Measurements from ENCODE around the gene LBX2.
"Not testable (repeated sequence)": the region's sequence is repeated elsewhere in the genome, so short reads cannot be mapped to it uniquely, and the experiment has no call there.

LBX2 gene

GRCh38 chr2:74474899-74475298 is 24.5 kb downstream of the LBX2 start:
- in situ Hi-C loops (cut with MboI; ENCODE audit: low sequenced_read_pairs, unreplicated experiment) = loop anchor here (25.0 kb wide), 1 partner anchor 387 kb away; no protein-coding TSS in a partner anchor
- TF ChIP-seq CTCF (IDR thresholded peaks at IDR 0.05; ENCODE audit: borderline replicate concordance, control extremely low read depth, extremely low read depth, insufficient read depth, missing control alignments) = peak; percentile 28
- peak; percentile 11 for DNase-seq (ENCODE audit: low spot score)

- TF ChIP-seq CTCF (IDR thresholded peaks at IDR 0.05; ENCODE audit: borderline replicate concordance, control extremely low read depth, extremely low read depth, insufficient read depth, missing control alignments) = no peak
- peak; percentile 8 for DNase-seq (ENCODE audit: low spot score)
- in situ Hi-C loops (cut with MboI; ENCODE audit: low sequenced_read_pairs, unreplicated experiment) = no loop called here
Observed at GRCh38 chr2:74474481-74474880, 24.9 kb downstream of the LBX2 start.

GRCh38 chr2:74472945-74473258 is 26.5 kb downstream of the LBX2 start:
- peak; percentile 24 for DNase-seq (ENCODE audit: low spot score)
- in situ Hi-C loops (cut with MboI; ENCODE audit: low sequenced_read_pairs, unreplicated experiment) = no loop called here
- TF ChIP-seq CTCF (IDR thresholded peaks at IDR 0.05; ENCODE audit: borderline replicate concordance, control extremely low read depth, extremely low read depth, insufficient read depth, missing control alignments) = no peak

GRCh38 chr2:74472086-74472944 is 27.1 kb downstream of the LBX2 start, which contains the start of gene MRPL53:
Gene MRPL53, minus strand, starts transcription at chr2:74472680. Its CDS starts 20 bp downstream, at chr2:74472660.
- DNase-seq (ENCODE audit: low spot score) = peak; percentile 89
- in situ Hi-C loops (cut with MboI; ENCODE audit: low sequenced_read_pairs, unreplicated experiment) = no loop called here
- TF ChIP-seq CTCF (IDR thresholded peaks at IDR 0.05; ENCODE audit: borderline replicate concordance, control extremely low read depth, extremely low read depth, insufficient read depth, missing control alignments) = no peak

- in situ Hi-C loops (cut with MboI; ENCODE audit: low sequenced_read_pairs, unreplicated experiment) = no loop called here
- DNase-seq (ENCODE audit: low spot score) = no peak
- no peak for TF ChIP-seq CTCF (IDR thresholded peaks at IDR 0.05; ENCODE audit: borderline replicate concordance, control extremely low read depth, extremely low read depth, insufficient read depth, missing control alignments)
Observed at GRCh38 chr2:74471332-74472065, 27.9 kb downstream of the LBX2 start.

GRCh38 chr2:74470742-74471141 is 28.7 kb downstream of the LBX2 start:
- DNase-seq (ENCODE audit: low spot score); in situ Hi-C loops (cut with MboI; ENCODE audit: low sequenced_read_pairs, unreplicated experiment): not testable (repeated sequence)

- DNase-seq (ENCODE audit: low spot score) = no peak
- in situ Hi-C loops (cut with MboI; ENCODE audit: low sequenced_read_pairs, unreplicated experiment) = no loop called here
Observed at GRCh38 chr2:74464406-74464805, 35.0 kb downstream of the LBX2 start.

More at GRCh38 chr2:74464406-74464805, 35.0 kb downstream of the LBX2 start:
- no peak for TF ChIP-seq CTCF (IDR thresholded peaks at IDR 0.05; ENCODE audit: borderline replicate concordance, control extremely low read depth, extremely low read depth, insufficient read depth, missing control alignments)
